Activated CD4-positive, CD25-positive, alpha-beta regulatory T cell treated with anti-CD3 and anti-CD28 coated beads, Interleukin-2, amount 50 U/mL, for 72 hours (primary cell): ENCODE results near the gene MAP3K15.

ENCODE experiments used
- DNase-seq: peaks from one replicate; pipeline ENCODE4 v3.0.0; 2021

Gene MAP3K15

GRCh38 chrX:19388064-19388679, 127.1 kb downstream of the MAP3K15 start:
- no peak for DNase-seq

DNA sequence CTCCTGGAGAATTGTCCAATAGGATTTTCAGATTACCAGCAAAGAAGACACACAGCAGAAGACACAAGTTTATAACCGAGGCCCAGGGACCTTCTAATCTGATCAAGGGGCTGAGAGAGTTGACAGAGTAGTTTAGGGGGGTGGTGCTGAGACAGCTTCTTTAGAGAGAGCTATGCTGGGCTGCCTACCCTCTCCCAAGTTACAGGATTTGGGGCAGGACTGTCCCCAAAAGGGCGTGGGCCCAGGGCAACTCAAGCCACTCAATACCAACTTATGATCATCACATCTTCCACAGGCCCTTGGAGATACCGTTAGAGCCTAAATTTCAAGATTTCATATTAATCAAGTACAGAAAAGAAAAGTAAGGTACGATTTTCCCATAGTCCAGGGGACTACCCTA, 128.6 kb downstream of the MAP3K15 start:
- no peak for DNase-seq

- DNase-seq: no peak
These were observed 132.7 kb downstream of the MAP3K15 start for GRCh38 chrX:19382555-19383145.

GRCh38 chrX:19381326-19381725, 134.0 kb downstream of the MAP3K15 start:
- no peak for DNase-seq

DNA sequence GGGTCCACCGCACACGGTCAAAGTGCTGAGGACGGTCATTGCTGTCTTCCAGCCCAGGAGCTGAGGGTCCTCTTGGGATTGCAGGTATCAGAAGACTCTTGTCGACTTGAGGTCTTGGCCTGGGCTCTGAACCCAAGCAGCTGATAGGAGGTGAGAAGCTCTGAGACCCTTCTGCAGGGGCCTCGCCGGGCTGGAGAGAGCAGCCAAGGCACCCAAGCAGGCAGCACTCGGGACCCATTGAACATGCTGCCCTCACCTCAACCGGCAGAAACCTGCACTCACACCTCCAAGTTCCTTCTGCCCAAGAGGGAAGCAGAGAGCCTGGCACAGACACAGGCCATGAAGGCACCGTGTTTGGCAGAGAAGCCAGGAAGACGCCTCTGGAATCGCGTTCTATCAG, 137.5 kb downstream of the MAP3K15 start:
- no peak for DNase-seq

DNA sequence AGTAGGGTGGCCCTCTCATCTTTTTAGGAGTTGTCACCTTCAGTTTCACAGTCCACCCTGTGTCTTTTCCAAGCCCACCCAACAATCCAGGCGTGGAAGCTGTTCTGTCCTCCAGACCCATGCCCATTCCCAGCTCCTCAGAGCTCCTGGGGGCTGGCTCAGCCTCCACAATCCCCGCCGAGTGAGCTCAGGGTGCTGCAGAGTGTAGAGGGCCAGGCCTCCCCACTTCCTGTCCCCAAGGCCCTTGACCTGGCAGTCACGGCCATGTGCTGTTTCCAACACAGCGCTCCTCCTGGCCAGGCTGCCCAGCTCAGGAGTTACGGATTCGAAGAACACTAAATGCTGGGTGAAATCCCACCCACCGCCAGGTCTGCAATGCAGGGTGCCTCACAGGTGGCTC, 139.8 kb downstream of the MAP3K15 start:
- DNase-seq: no peak

DNA sequence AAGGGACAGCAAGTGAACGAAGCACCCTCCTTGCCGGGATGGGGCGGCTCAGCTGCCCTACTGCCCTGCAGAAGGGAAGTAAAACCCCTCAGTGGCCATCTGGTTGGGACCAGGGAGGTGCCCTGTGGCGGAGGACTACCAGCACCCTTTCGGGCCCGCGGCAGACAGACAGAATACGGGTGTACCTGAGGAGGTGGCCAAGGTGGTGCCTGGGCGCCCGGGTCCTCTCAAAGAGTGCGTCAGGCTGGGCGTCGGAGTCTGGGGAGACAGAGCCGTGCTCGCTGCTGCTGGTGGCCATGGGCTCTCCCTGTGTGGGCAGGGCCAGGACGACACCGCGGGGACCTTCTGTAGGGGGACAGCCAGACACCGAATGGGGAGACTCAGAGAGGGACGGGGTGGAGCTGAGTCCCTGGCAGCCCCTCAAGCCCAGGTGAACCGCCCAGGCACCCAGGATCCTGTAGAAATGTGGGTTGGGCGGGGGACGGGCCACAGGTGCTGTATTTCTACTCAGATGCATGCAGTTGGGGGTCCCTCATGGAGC, 141.9 kb downstream of the MAP3K15 start:
- no peak for DNase-seq

DNA sequence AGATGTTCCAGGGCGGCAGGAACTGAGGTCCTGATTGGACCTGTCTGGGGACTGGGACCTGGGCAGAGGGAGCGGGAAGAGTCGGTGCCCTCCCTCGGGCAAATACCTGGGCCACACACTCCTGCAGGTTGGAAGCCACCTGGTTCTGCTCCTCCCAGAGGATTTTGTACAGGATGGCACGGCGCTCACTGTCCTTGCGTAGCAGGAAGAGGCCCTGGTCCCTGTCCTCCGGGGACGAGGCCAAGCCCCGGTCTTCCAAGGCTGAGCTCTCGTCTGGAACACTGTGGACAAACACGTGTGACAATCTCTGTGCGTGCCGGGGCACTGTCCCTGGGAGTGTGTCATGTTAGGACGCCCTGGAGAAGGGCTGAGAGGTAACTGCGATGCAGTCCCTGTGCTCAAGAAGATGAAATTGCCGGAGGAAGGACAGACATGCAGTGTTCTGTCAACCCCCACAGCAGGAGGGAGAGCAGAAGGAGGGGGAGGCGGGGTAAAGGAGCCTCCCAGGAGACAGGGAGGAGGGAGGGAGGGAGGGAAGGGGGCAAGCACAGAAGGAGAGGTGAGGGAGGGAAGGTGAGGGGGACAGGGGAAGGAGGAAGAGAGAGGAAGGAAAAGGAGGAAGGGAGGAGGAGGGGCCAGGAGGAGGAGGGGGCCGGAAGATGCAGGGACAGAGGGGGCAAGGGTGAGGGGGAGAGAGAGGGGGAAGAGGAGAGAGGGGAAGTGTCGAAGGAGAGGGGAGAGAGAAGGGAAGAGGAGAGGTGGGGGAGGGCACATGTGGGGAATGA, 142.6 kb downstream of the MAP3K15 start:
- no peak for DNase-seq

DNA sequence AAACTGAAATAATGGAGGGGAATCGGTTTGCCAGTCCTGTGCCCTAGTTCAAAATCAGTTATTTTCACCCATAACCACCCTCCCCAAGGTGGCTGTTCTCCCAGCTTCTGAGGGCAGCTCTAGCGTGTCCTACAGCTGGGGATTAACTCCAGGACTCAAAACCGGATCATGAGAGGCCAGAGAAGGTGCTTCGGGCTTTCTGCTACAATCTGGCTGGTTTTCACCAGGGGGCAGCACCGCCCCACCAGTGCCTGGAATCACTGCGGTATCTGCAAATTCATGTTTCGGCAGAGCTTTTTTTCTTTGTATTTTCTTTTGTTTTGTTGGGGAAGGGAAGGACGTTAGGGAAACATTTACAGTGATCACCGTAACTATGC, 143.2 kb downstream of the MAP3K15 start:
- DNase-seq: peak; percentile 63

DNA sequence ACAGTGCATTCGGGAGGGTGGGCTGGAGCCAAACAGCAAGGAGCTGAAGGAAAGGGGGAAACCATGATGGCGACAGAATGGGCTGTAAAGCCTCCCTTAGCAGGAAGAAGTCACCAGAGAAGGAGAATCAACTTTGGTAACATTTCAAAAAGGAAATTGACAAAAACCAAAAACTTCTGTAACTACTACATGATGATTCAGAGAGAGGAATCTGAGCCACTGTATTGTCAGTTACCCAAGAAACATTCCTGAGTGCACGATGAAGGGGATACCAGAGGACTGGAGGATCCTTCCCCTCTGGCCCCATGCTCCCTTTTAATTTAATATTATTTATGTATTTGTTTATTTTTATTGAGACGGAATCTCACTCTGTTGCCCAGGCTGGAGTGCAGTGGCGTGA, 145.2 kb downstream of the MAP3K15 start:
- DNase-seq: no peak

DNA sequence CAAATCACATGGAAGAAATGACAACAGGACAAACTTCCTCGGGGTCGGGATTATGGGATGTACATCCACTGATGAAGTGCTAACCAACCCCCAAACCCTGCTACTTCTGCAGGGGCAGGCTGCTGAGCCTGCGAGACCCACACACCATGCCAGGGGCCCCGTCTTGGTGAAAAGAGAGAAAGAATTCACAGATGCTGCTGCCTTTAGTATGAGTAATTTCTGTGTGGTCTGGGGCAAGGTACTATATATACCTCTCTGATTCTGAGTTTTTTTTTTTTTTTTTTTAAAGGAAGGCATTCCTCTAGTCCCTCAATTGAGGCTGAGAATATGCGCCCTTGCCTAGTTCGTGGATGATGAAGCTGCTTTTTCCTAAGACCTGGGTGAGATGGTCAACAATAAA, 146.7 kb downstream of the MAP3K15 start:
- DNase-seq: no peak

DNA sequence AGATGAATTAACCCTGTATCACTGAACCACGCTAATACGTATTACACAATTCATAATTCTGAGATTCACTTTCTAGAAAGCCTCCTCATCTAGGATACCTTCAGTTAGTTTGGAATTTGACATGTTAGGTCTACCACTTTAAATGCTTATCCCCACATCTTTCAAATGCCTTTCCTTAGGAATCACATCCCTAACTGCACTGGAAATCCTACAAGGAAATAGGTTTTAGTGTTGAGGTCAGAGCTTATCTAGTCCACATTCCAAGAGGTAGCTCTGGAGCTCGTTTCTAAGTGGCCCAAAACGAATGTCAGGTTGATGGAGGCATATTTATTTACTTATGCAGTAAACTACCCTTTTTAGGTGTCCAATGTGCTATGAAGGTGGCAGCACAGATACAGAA, 153.6 kb downstream of the MAP3K15 start:
- no peak for DNase-seq

DNA sequence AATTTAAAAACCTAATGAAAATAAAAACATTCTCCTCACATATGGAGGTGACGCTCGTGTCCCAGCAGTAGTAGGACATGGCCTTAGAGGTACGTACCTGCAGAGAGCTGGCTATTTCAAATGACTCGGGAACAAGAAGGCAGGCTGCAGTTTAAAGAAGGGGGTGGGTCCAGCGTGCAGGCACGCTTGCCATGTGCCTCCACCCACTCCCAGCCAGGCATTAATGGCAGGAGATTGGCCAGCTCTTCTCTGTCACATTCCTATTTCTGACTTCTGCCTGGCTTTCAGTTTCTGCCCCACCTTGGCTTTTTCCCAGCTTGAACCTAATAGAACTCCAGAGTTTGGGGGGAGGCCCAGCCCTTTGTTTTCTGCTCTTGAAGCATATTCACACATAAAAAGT, 154.4 kb downstream of the MAP3K15 start:
- DNase-seq: no peak

GRCh38 chrX:19358521-19358920, 156.8 kb downstream of the MAP3K15 start:
- DNase-seq: no peak

DNA sequence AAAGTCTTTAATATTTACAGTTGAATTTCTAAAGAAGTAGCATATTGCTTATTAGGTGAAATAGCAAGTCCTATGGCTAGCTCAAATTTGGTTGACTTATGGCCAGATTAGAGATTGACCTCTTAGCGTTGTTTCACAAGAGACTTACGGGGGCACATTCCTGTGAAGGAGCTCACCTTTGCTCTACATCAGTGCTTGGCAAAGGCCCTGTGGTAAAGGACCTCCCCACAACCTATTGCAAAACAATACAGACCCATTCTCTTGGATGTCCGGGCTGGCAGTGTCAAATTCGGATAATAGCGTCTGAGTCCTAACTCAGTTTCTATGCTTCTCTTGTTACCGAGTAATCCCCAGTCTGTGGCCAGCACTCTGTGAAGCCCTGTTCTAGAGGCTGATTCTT, 160.7 kb downstream of the MAP3K15 start:
- DNase-seq: no peak

- DNase-seq: no peak
These were observed 164.3 kb downstream of the MAP3K15 start for GRCh38 chrX:19350941-19351384.

GRCh38 chrX:19349264-19349663, 166.0 kb downstream of the MAP3K15 start:
- DNase-seq: no peak

DNA sequence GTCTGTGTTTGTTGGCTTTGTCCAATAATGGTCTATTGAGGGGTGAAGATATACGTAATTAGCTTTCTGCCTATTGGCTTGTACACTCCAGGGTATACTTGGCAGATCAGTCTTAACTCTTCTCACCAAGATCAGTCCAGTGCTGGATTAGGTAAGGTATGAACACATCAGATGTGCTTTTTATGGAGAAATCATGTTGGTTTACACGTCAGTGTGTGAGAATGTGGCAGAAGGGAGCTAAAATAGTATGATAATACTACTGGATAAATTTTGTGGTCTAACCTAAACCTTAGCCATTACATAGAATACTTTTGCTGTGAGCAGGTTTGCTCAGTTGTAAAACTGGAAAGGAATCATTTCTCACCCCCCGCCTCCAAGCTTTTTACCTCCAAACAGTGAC, 167.4 kb downstream of the MAP3K15 start:
- DNase-seq: no peak

DNA sequence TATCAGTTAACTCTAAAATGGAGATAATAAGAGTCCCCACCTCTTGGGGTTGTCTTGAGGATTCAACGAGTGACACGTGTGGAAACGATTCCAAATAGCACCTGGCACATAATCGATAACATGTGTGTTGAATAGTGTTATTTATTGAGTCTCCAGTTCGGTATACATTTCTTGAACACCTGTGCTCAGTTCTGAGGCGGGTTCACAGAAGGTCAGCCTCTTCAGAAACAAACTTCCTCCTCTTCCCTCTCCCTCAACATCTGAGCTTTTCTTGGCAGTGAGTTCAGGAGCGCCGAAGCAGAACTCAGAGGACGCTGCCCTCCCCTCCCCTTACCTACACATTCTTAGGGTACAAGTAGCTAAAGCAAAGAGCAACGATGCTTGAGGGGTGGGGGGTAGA, 170.6 kb downstream of the MAP3K15 start:
- DNase-seq: no peak

- DNase-seq: peak; percentile 87
These were observed 171.5 kb downstream of the MAP3K15 start, which contains the start of gene PDHA1 for GRCh38 chrX:19343535-19344408. Gene PDHA1 (plus strand): TSS chrX:19343927. CDS start chrX:19344038, 111 bp downstream.

DNA sequence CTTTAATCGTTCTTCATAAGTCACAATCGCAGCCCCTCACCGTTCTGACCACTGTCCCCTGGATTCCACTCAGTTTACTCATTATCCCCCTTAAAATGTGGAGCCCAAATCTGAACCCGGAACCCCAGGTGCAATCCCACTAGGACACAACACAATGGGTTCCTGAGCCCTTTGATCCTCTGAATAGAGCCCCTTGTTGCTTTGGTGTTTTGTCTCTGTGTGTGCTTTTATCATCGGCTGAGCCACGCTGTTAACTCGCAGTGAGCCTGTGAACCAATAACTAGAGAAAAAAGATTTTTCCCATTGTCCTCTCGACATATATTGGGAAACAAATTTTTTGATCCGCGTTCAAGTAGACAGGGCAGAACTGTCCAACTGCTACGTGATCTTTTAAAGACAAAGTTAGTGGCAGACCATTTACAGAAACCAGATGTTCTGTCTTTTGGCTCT, 172.2 kb downstream of the MAP3K15 start:
- DNase-seq: no peak

DNA sequence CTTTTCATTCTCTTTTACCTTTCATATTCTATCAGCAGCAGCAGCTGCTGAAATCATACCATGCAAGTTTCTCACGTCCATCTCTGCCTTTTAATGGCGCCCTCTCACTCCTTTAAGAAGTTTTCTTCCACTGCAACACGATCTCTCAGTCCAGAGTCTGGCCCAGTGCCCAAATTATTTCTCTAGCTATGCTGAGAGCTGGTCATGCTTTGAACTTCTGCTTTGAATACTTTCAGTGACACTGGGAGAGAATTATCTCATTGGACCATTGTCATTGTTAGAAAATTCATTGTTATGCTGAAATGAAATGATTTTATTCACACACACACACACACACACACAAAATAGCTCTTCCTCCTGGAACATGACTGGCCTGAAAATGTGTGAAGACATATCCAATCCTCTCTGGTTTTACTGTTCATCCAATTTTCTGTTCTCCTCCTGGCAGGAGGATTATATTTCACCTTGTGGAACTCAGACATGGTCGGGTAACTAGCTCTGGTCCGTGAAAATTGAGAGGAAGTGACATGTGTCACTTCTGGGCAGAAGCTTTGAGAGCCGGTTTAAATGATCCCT, 172.9 kb downstream of the MAP3K15 start:
- DNase-seq: no peak
